Endodermal cell (in vitro differentiated cells): ENCODE results near the gene MUC12. TPM values are rescaled to one million over a fixed set of nuclear protein-coding genes. Genes with fewer than 3 reads are reported as not detected.

Experiments used
- DNase-seq: peaks from one replicate; pipeline ENCODE4 v3.0.0-alpha.2; 2017
- H3K27ac ChIP-seq: 2 replicates; pipeline ENCODE4 v1.5.1; 2013; ENCODE audit warnings: mild to moderate bottlenecking, low read depth, low read length, moderate library complexity
- H3K27me3 ChIP-seq: 2 replicates; pipeline ENCODE4 v1.6.1; 2013; ENCODE audit warnings: mild to moderate bottlenecking, low read length, moderate library complexity; ENCODE audit not compliant: insufficient read depth, control insufficient read depth, poor library complexity, severe bottlenecking
- H3K36me3 ChIP-seq: 2 replicates; pipeline ENCODE4 v1.7.0; 2013; ENCODE audit warnings: mild to moderate bottlenecking, low read length, moderate library complexity; ENCODE audit not compliant: control insufficient read depth, insufficient read depth
- H3K4me1 ChIP-seq: one replicate; pipeline ENCODE4 v1.7.0; 2013; ENCODE audit warnings: low read length; ENCODE audit not compliant: control insufficient read depth, insufficient read depth
- H3K4me3 ChIP-seq: 2 replicates; pipeline ENCODE4 v1.5.1; 2013; ENCODE audit warnings: mild to moderate bottlenecking, low read length, moderate library complexity
- H3K9ac ChIP-seq: 2 replicates; pipeline ENCODE4 v1.6.1; 2013; ENCODE audit warnings: mild to moderate bottlenecking, low read length, moderate library complexity; ENCODE audit not compliant: poor library complexity, severe bottlenecking; ENCODE audit errors: extremely low read depth
- H3K9me3 ChIP-seq: 2 replicates; pipeline ENCODE4 v1.6.1; 2013; ENCODE audit warnings: mild to moderate bottlenecking, low read length, moderate library complexity; ENCODE audit not compliant: control insufficient read depth
- H3K27ac Mint-ChIP-seq: 2 replicates; pipeline ENCODE4 v1.8.0; 2020; ENCODE audit warnings: mixed read lengths
- H3K27me3 Mint-ChIP-seq: 2 replicates; pipeline ENCODE4 v1.8.0; 2021; ENCODE audit warnings: mild to moderate bottlenecking, mixed read lengths; ENCODE audit not compliant: insufficient read depth
- H3K36me3 Mint-ChIP-seq: 2 replicates; pipeline ENCODE4 v1.8.0; 2020; ENCODE audit warnings: low read depth, mixed read lengths
- H3K4me1 Mint-ChIP-seq: 2 replicates; pipeline ENCODE4 v1.8.0; 2020; ENCODE audit warnings: mixed read lengths
- H3K4me3 Mint-ChIP-seq: 2 replicates; pipeline ENCODE4 v1.8.0; 2020; ENCODE audit warnings: mild to moderate bottlenecking, moderate library complexity, mixed read lengths
- H3K9me3 Mint-ChIP-seq: 2 replicates; pipeline ENCODE4 v1.8.0; 2020; ENCODE audit warnings: mild to moderate bottlenecking, mixed read lengths
- CTCF ChIP-seq: fragments of 200-600 bp; sonication (generic); conservative IDR thresholded peaks from 2 replicates; pipeline ENCODE4 v1.5.0; 2021; ENCODE audit warnings: antibody characterized with exemption, mild to moderate bottlenecking
- WGBS, 2 experiments: methylation state at CpG; one replicate each; pipeline versions ENCODE4 v1.1.5 to v1.1.7; 2013; ENCODE audit warnings: missing lambda C conversion rate in 2 of 2, mixed read lengths in 1 of 2; ENCODE audit not compliant: insufficient coverage in 1 of 2, insufficient read length in 1 of 2; 5-methylcytosine and 5-hydroxymethylcytosine counted together
- total RNA-seq, 2 donors: library from RNA; stranded (reverse); fragmentation: NEBNext Ultra II Directional in 1 of 2; extraction: Animal tissue kit (Norgen Biotek cat#: 25700) in 1 of 2; gene quantifications; 2 replicates in 1 of 2; 3 replicates in 1 of 2; pipeline ENCODE4 v1.2.1, GENCODE V29; 2021

Gene MUC12
- total RNA-seq, 2 donors from 2014 or later = 2.9 to 3.3 TPM

DNA sequence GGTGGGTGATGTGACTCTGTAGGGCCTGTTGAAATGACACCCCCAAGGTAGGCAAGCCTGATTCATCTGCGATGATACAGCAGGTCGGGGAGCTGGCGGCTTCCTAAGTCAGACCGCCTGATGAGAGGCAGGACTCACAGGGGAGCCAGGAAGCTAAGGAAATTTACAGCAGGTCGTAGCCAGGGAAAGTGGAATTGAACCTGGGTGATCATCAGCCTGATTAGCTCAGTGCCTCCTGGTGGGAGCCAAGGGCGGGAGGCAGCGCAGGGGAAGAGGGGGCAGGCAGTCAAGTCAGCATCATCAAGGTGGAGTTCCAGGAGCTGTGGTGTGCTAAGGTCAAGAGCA, 97.4 kb downstream of the MUC12 start:
- no peaks in the 10 kb centered on the region for H3K36me3 Mint-ChIP-seq
- 65 to 70% methylated on average over 6 to 7 of the region's 7 CpGs for WGBS, 2 experiments
- Histone ChIP-seq H3K4me3 (no peak overlapping the region), H3K4me1 (no peaks in the 10 kb centered on the region), H3K27me3 (no peaks in the 10 kb centered on the region), H3K36me3 (no peaks in the 10 kb centered on the region), H3K9me3 (no peaks in the 10 kb centered on the region), H3K27ac (no peak overlapping the region), H3K9ac (no peak overlapping the region)
- H3K4me3 Mint-ChIP-seq = no peak overlapping the region
- peaks cover 8% of the 10 kb centered on the region for H3K27me3 Mint-ChIP-seq
- no peaks in the 10 kb centered on the region for H3K9me3 Mint-ChIP-seq
- H3K4me1 Mint-ChIP-seq = peaks cover 10% of the 10 kb centered on the region
- peak overlapping the region; percentile 40 for H3K27ac Mint-ChIP-seq
- peak; percentile 64 for DNase-seq
- TF ChIP-seq CTCF = no peak

GRCh38 chr7:101068401-101068800, 99.0 kb downstream of the MUC12 start:
- DNase-seq = no peak
- H3K27ac Mint-ChIP-seq = no peak overlapping the region

More at GRCh38 chr7:101068401-101068800, 99.0 kb downstream of the MUC12 start:
- H3K27me3 ChIP-seq = no peaks in the 10 kb centered on the region
- no peaks in the 10 kb centered on the region for H3K36me3 Mint-ChIP-seq
- H3K9me3 Mint-ChIP-seq = no peaks in the 10 kb centered on the region
- no peak overlapping the region for H3K4me3 ChIP-seq
- H3K27me3 Mint-ChIP-seq = peaks cover 8% of the 10 kb centered on the region
- no peak overlapping the region for H3K9ac ChIP-seq
- no peak overlapping the region for H3K27ac ChIP-seq
- TF ChIP-seq CTCF = no peak
- H3K36me3 ChIP-seq = no peaks in the 10 kb centered on the region
- peaks cover 10% of the 10 kb centered on the region for H3K4me1 Mint-ChIP-seq
- H3K4me3 Mint-ChIP-seq = no peak overlapping the region
- WGBS, 2 experiments = 90 to 92% methylated on average over 10 of the region's 10 CpGs
- no peaks in the 10 kb centered on the region for H3K4me1 ChIP-seq
- no peaks in the 10 kb centered on the region for H3K9me3 ChIP-seq

Other genes starting within 250 kb of the MUC12 start
- gene EPO, start 249.1 kb upstream of the MUC12 start, total RNA-seq = under 1 TPM in 1 of 2 donors, not detected in 1; 0.33 TPM
- gene ZAN, start 236.0 kb upstream of the MUC12 start, total RNA-seq = not detected
- gene EPHB4, start 142.0 kb upstream of the MUC12 start, total RNA-seq = 100 to 1,000 TPM; 106 to 117 TPM
- gene SLC12A9, start 116.9 kb upstream of the MUC12 start, total RNA-seq = 10 to 100 TPM; 22.5 to 35.1 TPM
- gene TRIP6, start 102.2 kb upstream of the MUC12 start, total RNA-seq = 100 to 1,000 TPM; 107 to 114 TPM
- gene SRRT, start 94.5 kb upstream of the MUC12 start, total RNA-seq = 100 to 1,000 TPM; 186 to 236 TPM
- gene UFSP1, start 79.8 kb upstream of the MUC12 start, total RNA-seq = 1 to 10 TPM; 3.7 to 4.0 TPM
- 10 to 100 TPM in 1 of 2 donors, 1 to 10 TPM in 1; 2.6 to 13.7 TPM for gene ACHE, start 73.7 kb upstream of the MUC12 start, total RNA-seq
- gene MUC3A, start 20.0 kb upstream of the MUC12 start, total RNA-seq = 10 to 100 TPM in 1 of 2 donors, 1 to 10 TPM in 1; 7.7 to 24.1 TPM
- gene MUC17, start 50.5 kb downstream of the MUC12 start, total RNA-seq = not detected
- gene TRIM56, start 115.9 kb downstream of the MUC12 start, total RNA-seq = 10 to 100 TPM; 16.5 to 23.0 TPM
- 1 to 10 TPM in 1 of 2 donors, under 1 TPM in 1; 0.89 to 4.9 TPM for gene SERPINE1, start 157.5 kb downstream of the MUC12 start, total RNA-seq
- 10 to 100 TPM; 43.8 to 50.2 TPM for gene AP1S1, start 184.9 kb downstream of the MUC12 start, total RNA-seq
- 1 to 10 TPM in 1 of 2 donors, not detected in 1; 2.8 TPM for gene VGF, start 196.0 kb downstream of the MUC12 start, total RNA-seq
- under 1 TPM; 0.15 to 0.20 TPM for gene NAT16, start 210.7 kb downstream of the MUC12 start, total RNA-seq
- gene MOGAT3, start 231.5 kb downstream of the MUC12 start, total RNA-seq = 1 to 10 TPM in 1 of 2 donors, not detected in 1; 1.3 TPM
- 10 to 100 TPM; 53.9 to 65.5 TPM for gene PLOD3, start 248.0 kb downstream of the MUC12 start, total RNA-seq
- gene ZNHIT1, start 248.6 kb downstream of the MUC12 start, total RNA-seq = 10 to 100 TPM; 56.5 to 61.7 TPM